SK-N-SH (cell line): ENCODE data around the gene ZCCHC10. TPM values are rescaled to one million over a fixed set of nuclear protein-coding genes. Genes with fewer than 3 reads are reported as not detected.

Source experiments
- CTCF ChIA-PET: fragments of 300-600, 350-600 bp; formaldehyde crosslinking; extraction: SDS; loops from one replicate; lab custom pipeline; 2021; lab: Yijun Ruan, JAX
- POLR2A ChIA-PET: fragments of 350-600 bp; sonication (Branson Sonifier 250); formaldehyde crosslinking; extraction: SDS; loops from one replicate; lab custom pipeline; 2020; ENCODE audit warnings: antibody characterized with exemption, inconsistent platforms; lab: Yijun Ruan, JAX
- DNase-seq: peaks from one replicate; pipeline ENCODE4 v3.0.0; 2012
- H2AFZ ChIP-seq: fragments of 200-600 bp; sonication (generic); 2 replicates; pipeline ENCODE4 v1.8.1; 2016; ENCODE audit warnings: antibody characterized with exemption, mild to moderate bottlenecking, low read depth
- H3F3A ChIP-seq: fragments of 200-600 bp; sonication (generic); replicated peaks from 2 replicates; pipeline ENCODE3; 2016; ENCODE audit warnings: antibody characterized with exemption, mild to moderate bottlenecking; ENCODE audit not compliant: insufficient read depth
- H3K27ac ChIP-seq, 2 experiments: fragments of 200-500 bp in 1 of 2; fragments of 200-600 bp in 1 of 2; sonication (Bioruptor generic) in 1 of 2; sonication (generic), shearing (Covaris generic) in 1 of 2; 2 replicates each; pipeline versions ENCODE4 v1.5.1 to v1.6.1; 2014 to 2016; ENCODE audit warnings: low read depth in 2 of 2, inconsistent platforms in 1 of 2, low read length in 1 of 2, mild to moderate bottlenecking in 1 of 2, mixed read lengths in 1 of 2
- H3K27me3 ChIP-seq: fragments of 200-600 bp; sonication (generic), shearing (Covaris generic); 2 replicates; pipeline ENCODE4 v1.6.1; 2016; ENCODE audit warnings: mixed run types; ENCODE audit not compliant: insufficient read depth
- H3K36me3 ChIP-seq, 2 experiments: fragments of 200-500 bp in 1 of 2; fragments of 200-600 bp in 1 of 2; sonication (Bioruptor generic) in 1 of 2; sonication (generic) in 1 of 2; replicated peaks in 1 of 2; 2 replicates each; pipeline versions ENCODE3 to v1.5.1; 2014 to 2016; ENCODE audit warnings: low read length in 1 of 2, mild to moderate bottlenecking in 1 of 2; ENCODE audit not compliant: insufficient read depth in 2 of 2, control insufficient read depth in 1 of 2
- H3K4me1 ChIP-seq, 2 experiments: fragments of 200-500 bp in 1 of 2; fragments of 200-600 bp in 1 of 2; sonication (Bioruptor generic) in 1 of 2; sonication (generic), shearing (Covaris generic) in 1 of 2; 2 replicates each; pipeline versions ENCODE4 v1.5.1 to v1.6.1; 2014 to 2016; ENCODE audit warnings: low read depth in 1 of 2, low read length in 1 of 2, mixed run types in 1 of 2; ENCODE audit not compliant: insufficient read depth in 2 of 2, control insufficient read depth in 1 of 2
- H3K4me2 ChIP-seq: fragments of 200-600 bp; sonication (generic), shearing (Covaris generic); 2 replicates; pipeline ENCODE4 v1.6.1; 2017; ENCODE audit warnings: mixed run types
- H3K4me3 ChIP-seq, 2 experiments: fragments of 200-500 bp in 1 of 2; fragments of 200-600 bp in 1 of 2; sonication (Bioruptor generic) in 1 of 2; sonication (generic), shearing (Covaris generic) in 1 of 2; 2 replicates each; pipeline versions ENCODE4 v1.5.1 to v1.8.1; 2014 to 2016; ENCODE audit warnings: low read depth in 2 of 2, inconsistent platforms in 1 of 2, low read length in 1 of 2, mild to moderate bottlenecking in 1 of 2, mixed read lengths in 1 of 2, moderate library complexity in 1 of 2
- H3K79me2 ChIP-seq: fragments of 200-600 bp; sonication (generic); 2 replicates; pipeline ENCODE4 v1.8.1; 2017; ENCODE audit warnings: mild to moderate bottlenecking; ENCODE audit not compliant: insufficient read depth
- H3K9ac ChIP-seq: fragments of 200-600 bp; sonication (generic); 2 replicates; pipeline ENCODE4 v1.6.1; 2017; ENCODE audit warnings: mixed run types
- H3K9me2 ChIP-seq: fragments of 200-600 bp; sonication (generic); 2 replicates; pipeline ENCODE4 v1.6.1; 2017; ENCODE audit warnings: mixed run types
- H3K9me3 ChIP-seq: fragments of 200-600 bp; sonication (generic); 2 replicates; pipeline ENCODE4 v1.6.1; 2017; ENCODE audit warnings: mixed run types, mild to moderate bottlenecking, moderate library complexity
- H4K20me1 ChIP-seq: fragments of 200-600 bp; sonication (generic); 2 replicates; pipeline ENCODE4 v1.6.1; 2017; ENCODE audit warnings: mild to moderate bottlenecking, mixed run types; ENCODE audit not compliant: insufficient read depth
- CHD2 ChIP-seq: fragments of 150-350 bp; IDR thresholded peaks from 2 replicates; pipeline ENCODE4 v1.6.1; 2018; ENCODE audit warnings: low read length; ENCODE audit not compliant: partially characterized antibody
- ELF1 ChIP-seq: IDR thresholded peaks from 2 replicates; pipeline ENCODE4 v1.4.0; 2012
- EP300 ChIP-seq, 2 experiments: IDR thresholded peaks; 2 replicates each; pipeline versions ENCODE4 v1.4.0 to v1.6.1; 2012; ENCODE audit warnings: borderline replicate concordance in 1 of 2, low read depth in 1 of 2, low read length in 1 of 2
- FOSL2 ChIP-seq: IDR thresholded peaks from 2 replicates; pipeline ENCODE4 v1.4.0; 2012; ENCODE audit warnings: low read depth, mild to moderate bottlenecking, moderate library complexity, borderline replicate concordance
- FOXJ3 ChIP-seq: sonication (generic); formaldehyde crosslinking; IDR thresholded peaks from 2 replicates; pipeline ENCODE4 v1.5.1; 2020; ENCODE audit warnings: mild to moderate bottlenecking, missing genetic modification reagents
- JUND ChIP-seq: IDR thresholded peaks from 2 replicates; pipeline ENCODE4 v1.4.0; 2012
- MEF2A ChIP-seq: IDR thresholded peaks from 2 replicates; pipeline ENCODE4 v1.4.0; 2012; ENCODE audit warnings: low read depth, borderline replicate concordance
- MXI1 ChIP-seq: IDR thresholded peaks from 2 replicates; pipeline ENCODE4 v1.6.1; 2012; ENCODE audit warnings: mild to moderate bottlenecking, low read depth, low read length, improper control_type of control experiment
- NFIC ChIP-seq: IDR thresholded peaks from 2 replicates; pipeline ENCODE4 v1.4.0; 2012; ENCODE audit warnings: borderline replicate concordance
- NRF1 ChIP-seq: IDR thresholded peaks from 2 replicates; pipeline ENCODE4 v1.6.1; 2012; ENCODE audit warnings: low read depth, mild to moderate bottlenecking, low read length
- POLR2AphosphoS5 ChIP-seq: IDR thresholded peaks from 2 replicates; pipeline ENCODE4 v1.6.1; 2012; ENCODE audit warnings: low read depth, low read length
- SIN3A ChIP-seq: IDR thresholded peaks from 2 replicates; pipeline ENCODE4 v1.6.1; 2012; ENCODE audit warnings: low read depth, mild to moderate bottlenecking, low read length, moderate library complexity, borderline replicate concordance
- TAF1 ChIP-seq: IDR thresholded peaks from 2 replicates; pipeline ENCODE4 v1.6.1; 2012; ENCODE audit warnings: low read depth, mild to moderate bottlenecking, low read length, moderate library complexity, borderline replicate concordance
- TCF12 ChIP-seq: IDR thresholded peaks from 2 replicates; pipeline ENCODE4 v1.4.0; 2012
- TEAD4 ChIP-seq: IDR thresholded peaks from 2 replicates; pipeline ENCODE4 v1.4.0; 2012; ENCODE audit warnings: mild to moderate bottlenecking, borderline replicate concordance; ENCODE audit not compliant: insufficient read depth
- YY1 ChIP-seq: IDR thresholded peaks from 2 replicates; pipeline ENCODE4 v1.4.0; 2012; ENCODE audit warnings: low read depth, mild to moderate bottlenecking
- WGBS: methylation state at CpG from one replicate; pipeline ENCODE4 v1.1.6; 2017; ENCODE audit warnings: low lambda C conversion rate; 5-methylcytosine and 5-hydroxymethylcytosine counted together
- polyA plus RNA-seq, 3 experiments: library from polyadenylated mRNA; depleted of rRNA; stranded (reverse); fragments of >200 nt; gene quantifications; 2 replicates each; pipeline ENCODE4 v1.2.3, GENCODE V29; 2012
- TF ChIP-seq, protein P1 (sequence below): fragments of 150-350 bp; IDR thresholded peaks from 2 replicates; pipeline ENCODE4 v1.6.1; 2017; ENCODE audit warnings: antibody characterized with exemption, low read length, low read depth, borderline replicate concordance
- TF ChIP-seq, protein P2 (sequence below): IDR thresholded peaks from 2 replicates; pipeline ENCODE4 v1.6.1; 2012; ENCODE audit warnings: mild to moderate bottlenecking, low read depth, low read length, moderate library complexity
- TF ChIP-seq, protein P3 (sequence below): fragments of 200-600 bp; sonication (generic); IDR thresholded peaks from 2 replicates; pipeline ENCODE4 v1.6.1; 2017; ENCODE audit warnings: antibody characterized with exemption, mild to moderate bottlenecking, moderate library complexity
- TF ChIP-seq, protein P4 (sequence below): IDR thresholded peaks from 2 replicates; pipeline ENCODE4 v1.4.0; 2012; ENCODE audit warnings: low read depth, borderline replicate concordance

The ZCCHC10 gene
- polyA plus RNA-seq, 1 of the 3 experiments (the other 2 are of a cell fraction) = 28.4 TPM

DNA sequence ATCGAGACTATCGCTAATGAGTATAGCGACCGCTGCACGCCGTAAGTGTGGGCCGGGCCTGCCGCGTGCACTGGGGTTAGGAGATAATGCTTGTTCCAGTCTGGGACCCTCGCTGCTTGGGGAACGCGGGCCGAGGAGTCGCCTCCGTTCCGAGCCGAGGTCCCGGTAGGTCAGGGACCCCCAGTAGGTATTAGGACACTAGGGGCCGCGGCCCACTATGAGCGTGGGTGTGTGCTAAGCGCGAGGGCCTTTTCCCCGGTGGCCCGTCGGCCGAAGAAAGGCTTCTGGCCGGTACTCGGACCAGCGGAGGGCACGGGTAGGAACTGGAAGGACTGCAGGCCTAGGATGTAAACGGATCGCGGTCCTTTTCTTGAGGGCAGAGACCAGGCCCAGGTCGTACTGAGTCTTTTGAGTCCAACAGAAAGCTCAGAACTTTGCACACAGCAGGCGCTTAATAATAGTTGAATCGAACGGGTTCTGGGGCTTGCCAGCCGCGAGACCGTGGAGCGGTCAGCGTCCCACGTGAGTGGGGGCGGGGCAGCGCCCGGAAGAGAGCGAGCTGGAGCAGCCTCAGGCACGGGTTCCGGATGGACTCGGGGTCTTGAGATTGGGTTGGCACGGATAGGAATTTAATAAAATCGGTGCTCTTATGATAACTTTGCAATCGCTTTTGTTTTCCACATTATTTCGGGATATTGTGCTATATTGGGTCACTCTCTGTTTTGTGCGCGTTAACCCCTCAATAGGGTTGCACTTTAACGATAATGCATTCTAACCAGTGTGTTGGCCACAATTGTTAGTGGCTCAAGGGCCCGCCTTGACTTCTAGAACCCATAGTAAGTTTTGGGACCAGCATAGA, 26.2 kb upstream of the ZCCHC10 start (continued):
- TF ChIP-seq, protein P1, sequence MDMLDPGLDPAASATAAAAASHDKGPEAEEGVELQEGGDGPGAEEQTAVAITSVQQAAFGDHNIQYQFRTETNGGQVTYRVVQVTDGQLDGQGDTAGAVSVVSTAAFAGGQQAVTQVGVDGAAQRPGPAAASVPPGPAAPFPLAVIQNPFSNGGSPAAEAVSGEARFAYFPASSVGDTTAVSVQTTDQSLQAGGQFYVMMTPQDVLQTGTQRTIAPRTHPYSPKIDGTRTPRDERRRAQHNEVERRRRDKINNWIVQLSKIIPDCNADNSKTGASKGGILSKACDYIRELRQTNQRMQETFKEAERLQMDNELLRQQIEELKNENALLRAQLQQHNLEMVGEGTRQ = 0 out of 2 replicates have a peak, but pooled peaks have one; percentile 10

DNA sequence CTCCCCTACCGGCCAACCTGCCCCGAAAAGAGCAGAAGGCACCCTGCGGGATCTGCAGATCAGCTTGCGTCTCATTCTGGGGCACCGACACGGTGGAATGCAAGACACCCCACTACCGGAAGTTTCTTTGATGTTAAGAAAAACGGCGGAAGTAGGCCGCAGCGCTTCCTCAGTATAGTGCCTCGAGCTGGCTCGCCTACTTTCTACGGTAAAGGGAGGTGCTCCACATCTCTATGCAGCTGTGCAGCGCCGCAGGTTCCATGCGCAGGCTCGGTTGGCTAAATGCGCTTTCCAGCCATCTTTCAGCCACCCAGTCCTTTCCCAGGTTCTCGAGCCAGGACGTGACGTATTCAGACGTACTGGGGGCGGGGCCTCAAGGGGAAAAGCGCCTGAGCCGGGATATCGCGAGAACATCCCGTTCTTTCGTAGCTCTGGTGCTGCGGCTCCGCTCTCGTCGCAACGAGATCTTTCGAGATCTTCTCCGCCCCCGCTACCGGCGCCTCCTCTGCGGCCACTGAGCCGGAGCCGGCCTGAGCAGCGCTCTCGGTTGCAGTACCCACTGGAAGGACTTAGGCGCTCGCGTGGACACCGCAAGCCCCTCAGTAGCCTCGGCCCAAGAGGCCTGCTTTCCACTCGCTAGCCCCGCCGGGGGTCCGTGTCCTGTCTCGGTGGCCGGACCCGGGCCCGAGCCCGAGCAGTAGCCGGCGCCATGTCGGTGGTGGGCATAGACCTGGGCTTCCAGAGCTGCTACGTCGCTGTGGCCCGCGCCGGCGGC, 25.4 kb upstream of the ZCCHC10 start, which contains the start of gene HSPA4:
HSPA4 (plus strand) TSS at position 472 of the 775 bp plus-strand sequence; CDS start at position 710, 238 bp downstream.
- H3K4me3 ChIP-seq = peak within 1 kb of the TSS; percentile 97
- H2AFZ ChIP-seq = peak within 1 kb of the TSS; percentile 75
- peak within 1 kb of the TSS; percentile 99 for H3K9ac ChIP-seq
- H3F3A ChIP-seq = peaks cover 46% of the 10 kb centered on the region
- WGBS = 2% methylated on average over 30 of the region's 68 CpGs
- peaks cover 0 to 6% of the 10 kb centered on the region in 2 experiments for H3K36me3 ChIP-seq
- peaks cover 11 to 25% of the 10 kb centered on the region in 2 experiments; a peak in 3 of 4 replicates for H3K4me1 ChIP-seq
- H3K9me2 ChIP-seq = no peaks in the 10 kb centered on the region
- POLR2A ChIA-PET = interaction anchor here (0.6 to 1.9 kb wide), 9 partner anchors 18 to 1687 kb away, joined by 3 to 5 read pairs (median 3); partner anchors contain the start of genes AFF4, CAMLG, GDF9 and PPP2CA
- peaks cover 64% of the 10 kb centered on the region for H3K79me2 ChIP-seq
- peak within 1 kb of the TSS; percentile 97 to 99 for H3K27ac ChIP-seq
- DNase-seq = peak; percentile 96
- H3K27me3 ChIP-seq = no peaks in the 10 kb centered on the region
- CTCF ChIA-PET = interaction anchor here (1.5 to 1.8 kb wide), 2 partner anchors 11 to 168 kb away, joined by 4 to 6 read pairs; no protein-coding TSS in a partner anchor
- peaks cover 40% of the 10 kb centered on the region for H4K20me1 ChIP-seq
- H3K9me3 ChIP-seq = no peaks in the 10 kb centered on the region
- H3K4me2 ChIP-seq = peak within 1 kb of the TSS; percentile 96
- TF ChIP-seq YY1 (peak; percentile 79), TEAD4 (0 out of 2 replicates have a peak, but pooled peaks have one; percentile 21), MEF2A (no peak), CHD2 (peak; percentile 100), FOSL2 (no peak), POLR2AphosphoS5 (peak; percentile 98), JUND (no peak), TCF12 (no peak), NFIC (no peak), EP300 (IDR thresholded peaks at IDR 0.05; ENCODE audit: borderline replicate concordance in 1 of 2, low read depth in 1 of 2, low read length in 1 of 2) (peak in 1 of 2 experiments; percentile 70; a peak in 2 of 4 replicates), MXI1 (0 out of 2 replicates have a peak, but pooled peaks have one; percentile 60), NRF1 (peak; percentile 64), ELF1 (peak; percentile 70), SIN3A (peak; percentile 95), TAF1 (peak; percentile 93), FOXJ3 (CRISPR knock-in tag) (no peak)
- TF ChIP-seq, protein P2, sequence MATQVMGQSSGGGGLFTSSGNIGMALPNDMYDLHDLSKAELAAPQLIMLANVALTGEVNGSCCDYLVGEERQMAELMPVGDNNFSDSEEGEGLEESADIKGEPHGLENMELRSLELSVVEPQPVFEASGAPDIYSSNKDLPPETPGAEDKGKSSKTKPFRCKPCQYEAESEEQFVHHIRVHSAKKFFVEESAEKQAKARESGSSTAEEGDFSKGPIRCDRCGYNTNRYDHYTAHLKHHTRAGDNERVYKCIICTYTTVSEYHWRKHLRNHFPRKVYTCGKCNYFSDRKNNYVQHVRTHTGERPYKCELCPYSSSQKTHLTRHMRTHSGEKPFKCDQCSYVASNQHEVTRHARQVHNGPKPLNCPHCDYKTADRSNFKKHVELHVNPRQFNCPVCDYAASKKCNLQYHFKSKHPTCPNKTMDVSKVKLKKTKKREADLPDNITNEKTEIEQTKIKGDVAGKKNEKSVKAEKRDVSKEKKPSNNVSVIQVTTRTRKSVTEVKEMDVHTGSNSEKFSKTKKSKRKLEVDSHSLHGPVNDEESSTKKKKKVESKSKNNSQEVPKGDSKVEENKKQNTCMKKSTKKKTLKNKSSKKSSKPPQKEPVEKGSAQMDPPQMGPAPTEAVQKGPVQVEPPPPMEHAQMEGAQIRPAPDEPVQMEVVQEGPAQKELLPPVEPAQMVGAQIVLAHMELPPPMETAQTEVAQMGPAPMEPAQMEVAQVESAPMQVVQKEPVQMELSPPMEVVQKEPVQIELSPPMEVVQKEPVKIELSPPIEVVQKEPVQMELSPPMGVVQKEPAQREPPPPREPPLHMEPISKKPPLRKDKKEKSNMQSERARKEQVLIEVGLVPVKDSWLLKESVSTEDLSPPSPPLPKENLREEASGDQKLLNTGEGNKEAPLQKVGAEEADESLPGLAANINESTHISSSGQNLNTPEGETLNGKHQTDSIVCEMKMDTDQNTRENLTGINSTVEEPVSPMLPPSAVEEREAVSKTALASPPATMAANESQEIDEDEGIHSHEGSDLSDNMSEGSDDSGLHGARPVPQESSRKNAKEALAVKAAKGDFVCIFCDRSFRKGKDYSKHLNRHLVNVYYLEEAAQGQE = peak; percentile 23; the same call in 1 of the 2 replicates
- TF ChIP-seq, protein P3, sequence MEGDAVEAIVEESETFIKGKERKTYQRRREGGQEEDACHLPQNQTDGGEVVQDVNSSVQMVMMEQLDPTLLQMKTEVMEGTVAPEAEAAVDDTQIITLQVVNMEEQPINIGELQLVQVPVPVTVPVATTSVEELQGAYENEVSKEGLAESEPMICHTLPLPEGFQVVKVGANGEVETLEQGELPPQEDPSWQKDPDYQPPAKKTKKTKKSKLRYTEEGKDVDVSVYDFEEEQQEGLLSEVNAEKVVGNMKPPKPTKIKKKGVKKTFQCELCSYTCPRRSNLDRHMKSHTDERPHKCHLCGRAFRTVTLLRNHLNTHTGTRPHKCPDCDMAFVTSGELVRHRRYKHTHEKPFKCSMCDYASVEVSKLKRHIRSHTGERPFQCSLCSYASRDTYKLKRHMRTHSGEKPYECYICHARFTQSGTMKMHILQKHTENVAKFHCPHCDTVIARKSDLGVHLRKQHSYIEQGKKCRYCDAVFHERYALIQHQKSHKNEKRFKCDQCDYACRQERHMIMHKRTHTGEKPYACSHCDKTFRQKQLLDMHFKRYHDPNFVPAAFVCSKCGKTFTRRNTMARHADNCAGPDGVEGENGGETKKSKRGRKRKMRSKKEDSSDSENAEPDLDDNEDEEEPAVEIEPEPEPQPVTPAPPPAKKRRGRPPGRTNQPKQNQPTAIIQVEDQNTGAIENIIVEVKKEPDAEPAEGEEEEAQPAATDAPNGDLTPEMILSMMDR = no peak
- TF ChIP-seq, protein P4, sequence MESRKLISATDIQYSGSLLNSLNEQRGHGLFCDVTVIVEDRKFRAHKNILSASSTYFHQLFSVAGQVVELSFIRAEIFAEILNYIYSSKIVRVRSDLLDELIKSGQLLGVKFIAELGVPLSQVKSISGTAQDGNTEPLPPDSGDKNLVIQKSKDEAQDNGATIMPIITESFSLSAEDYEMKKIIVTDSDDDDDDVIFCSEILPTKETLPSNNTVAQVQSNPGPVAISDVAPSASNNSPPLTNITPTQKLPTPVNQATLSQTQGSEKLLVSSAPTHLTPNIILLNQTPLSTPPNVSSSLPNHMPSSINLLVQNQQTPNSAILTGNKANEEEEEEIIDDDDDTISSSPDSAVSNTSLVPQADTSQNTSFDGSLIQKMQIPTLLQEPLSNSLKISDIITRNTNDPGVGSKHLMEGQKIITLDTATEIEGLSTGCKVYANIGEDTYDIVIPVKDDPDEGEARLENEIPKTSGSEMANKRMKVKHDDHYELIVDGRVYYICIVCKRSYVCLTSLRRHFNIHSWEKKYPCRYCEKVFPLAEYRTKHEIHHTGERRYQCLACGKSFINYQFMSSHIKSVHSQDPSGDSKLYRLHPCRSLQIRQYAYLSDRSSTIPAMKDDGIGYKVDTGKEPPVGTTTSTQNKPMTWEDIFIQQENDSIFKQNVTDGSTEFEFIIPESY = peak; percentile 99
